Renal cortical epithelial cell (primary cell): ENCODE results near the gene FOXJ1. TPM values are rescaled to one million over a fixed set of nuclear protein-coding genes. Genes with fewer than 3 reads are reported as not detected.

ENCODE experiments used
- DNase-seq: peaks from one replicate; pipeline ENCODE4 v3.0.0-alpha.2; 2011; ENCODE audit warnings: low read depth
- total RNA-seq: library from RNA; depleted of rRNA; stranded (reverse); fragments of >200 nt; gene quantifications from 2 replicates; pipeline ENCODE4 v1.2.3, GENCODE V29; 2014

Gene FOXJ1
- total RNA-seq, 1 donor from 2014 or later, result 1.1 TPM

GRCh38 chr17:76091526-76092286 is 49.3 kb downstream of the FOXJ1 start:
- no peak for DNase-seq

GRCh38 chr17:76090517-76091129 is 50.4 kb downstream of the FOXJ1 start:
- DNase-seq, result no peak

- DNase-seq, result no peak
Measured at GRCh38 chr17:76089680-76090516, 51.1 kb downstream of the FOXJ1 start.

GRCh38 chr17:76088868-76089576 is 52.0 kb downstream of the FOXJ1 start:
- DNase-seq, result no peak

GRCh38 chr17:76088041-76088867 is 52.8 kb downstream of the FOXJ1 start:
- DNase-seq, result no peak

GRCh38 chr17:76087531-76087930 is 53.5 kb downstream of the FOXJ1 start:
- DNase-seq, result no peak

GRCh38 chr17:76086384-76086783 is 54.7 kb downstream of the FOXJ1 start:
- DNase-seq, result no peak

Other genes starting within 250 kb of the FOXJ1 start
- gene TRIM65, start 244.3 kb downstream of the FOXJ1 start, total RNA-seq, result 14.7 and 16.5 TPM in 2 replicates
- gene MRPL38, start 236.4 kb downstream of the FOXJ1 start, total RNA-seq, result 32.1 and 33.9 TPM in 2 replicates
- 3.6 and 10.9 TPM in 2 replicates for gene FBF1, start 200.2 kb downstream of the FOXJ1 start, total RNA-seq
- gene ACOX1, start 162.1 kb downstream of the FOXJ1 start, total RNA-seq, result 96.4 and 104 TPM in 2 replicates
- gene TEN1, start 162.0 kb downstream of the FOXJ1 start, total RNA-seq, result 15.5 and 17.2 TPM in 2 replicates
- 0.87 and 3.0 TPM in 2 replicates for gene CDK3, start 140.4 kb downstream of the FOXJ1 start, total RNA-seq
- gene EVPL, start 113.9 kb downstream of the FOXJ1 start, total RNA-seq, result 14.1 and 14.4 TPM in 2 replicates
- gene SRP68, start 68.7 kb downstream of the FOXJ1 start, total RNA-seq, result 21.9 and 85.4 TPM in 2 replicates
- gene GALR2, start 66.5 kb downstream of the FOXJ1 start, total RNA-seq, result 0.10 TPM in 1 of 2 replicates, not detected in the other
- not detected in 2 replicates for gene ZACN, start 62.1 kb downstream of the FOXJ1 start, total RNA-seq
- gene EXOC7, start 37.5 kb downstream of the FOXJ1 start, total RNA-seq, result 74.1 and 116 TPM in 2 replicates
- gene RNF157, start 99.2 kb upstream of the FOXJ1 start, total RNA-seq, result 2.1 and 3.6 TPM in 2 replicates
- 2.9 and 3.3 TPM in 2 replicates for gene UBALD2, start 124.1 kb upstream of the FOXJ1 start, total RNA-seq
- 1.4 and 2.8 TPM in 2 replicates for gene QRICH2, start 167.0 kb upstream of the FOXJ1 start, total RNA-seq
- 54.5 and 58.5 TPM in 2 replicates for gene PRPSAP1, start 212.7 kb upstream of the FOXJ1 start, total RNA-seq
- gene SPHK1, start 243.4 kb upstream of the FOXJ1 start, total RNA-seq, result 16.5 and 118 TPM in 2 replicates